SIG-M5 treated with dmso at 0.1 percent for 504 hours (cell line): Measurements from ENCODE around the gene POLR1A.

Experiments
- DNase-seq: peaks from one replicate; lab custom pipeline; 2025; ENCODE audit not compliant: unreplicated experiment; lab: John Stamatoyannopoulos, UW

The POLR1A gene

GRCh38 chr2:86023366-86023712 is 82.3 kb downstream of the POLR1A start:
- no peak for DNase-seq

- DNase-seq, result no peak
Observed at GRCh38 chr2:86022661-86023365, 82.9 kb downstream of the POLR1A start.

- no peak for DNase-seq
Observed at GRCh38 chr2:86021396-86022378, 84.0 kb downstream of the POLR1A start.

GRCh38 chr2:86020984-86021383 is 84.7 kb downstream of the POLR1A start:
- DNase-seq, result no peak

- DNase-seq, result no peak
Observed at GRCh38 chr2:86019121-86019520, 86.6 kb downstream of the POLR1A start.

GRCh38 chr2:86017901-86018896 is 87.5 kb downstream of the POLR1A start:
- DNase-seq, result no peak

GRCh38 chr2:86016581-86016980 is 89.1 kb downstream of the POLR1A start:
- DNase-seq, result no peak

DNA sequence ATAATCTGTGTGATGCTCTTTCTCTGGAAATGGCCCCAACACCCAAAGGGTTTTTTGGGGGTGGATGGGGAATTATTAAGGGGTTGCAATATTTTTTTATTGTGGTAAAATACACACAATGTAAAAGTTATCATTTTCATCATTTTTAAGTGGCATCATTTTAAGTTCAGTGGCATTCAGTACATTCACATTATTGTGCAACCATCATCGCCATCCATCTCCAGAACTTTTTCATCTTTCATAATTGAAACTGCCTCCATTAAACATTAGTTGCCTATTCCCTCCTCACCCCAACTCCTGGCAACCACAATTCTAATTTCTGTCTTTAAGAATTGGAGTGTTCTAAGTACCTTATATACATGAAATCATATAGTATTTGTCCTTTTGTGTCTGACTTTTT is 90.0 kb downstream of the POLR1A start:
- no peak for DNase-seq

DNA sequence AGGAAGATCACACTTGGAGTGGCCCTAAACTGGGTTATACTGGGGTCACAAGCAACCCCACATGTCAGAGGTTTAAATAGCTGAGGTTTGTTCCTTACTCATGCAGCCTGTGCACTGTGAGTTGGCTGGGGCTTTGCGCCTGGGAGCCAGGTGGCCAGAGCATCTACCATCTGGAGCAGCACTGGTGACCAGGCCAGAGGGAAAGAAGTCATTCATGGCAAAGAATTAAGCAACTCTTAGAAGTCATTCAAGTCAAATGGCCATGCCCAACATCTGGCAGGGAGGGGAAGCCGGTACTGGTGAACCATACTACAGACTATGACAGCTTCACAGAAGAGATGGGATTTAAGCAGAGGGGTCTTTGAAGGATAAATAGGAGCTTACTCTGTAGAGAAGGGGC is 90.7 kb downstream of the POLR1A start:
- DNase-seq, result no peak

- DNase-seq, result no peak
Observed at GRCh38 chr2:86014493-86014892, 91.2 kb downstream of the POLR1A start.

GRCh38 chr2:86012007-86012712 is 93.5 kb downstream of the POLR1A start:
- no peak for DNase-seq

- no peak for DNase-seq
Observed at GRCh38 chr2:86011449-86011941, 94.2 kb downstream of the POLR1A start.

- no peak for DNase-seq
Observed at GRCh38 chr2:86010083-86010482, 95.6 kb downstream of the POLR1A start.

DNA sequence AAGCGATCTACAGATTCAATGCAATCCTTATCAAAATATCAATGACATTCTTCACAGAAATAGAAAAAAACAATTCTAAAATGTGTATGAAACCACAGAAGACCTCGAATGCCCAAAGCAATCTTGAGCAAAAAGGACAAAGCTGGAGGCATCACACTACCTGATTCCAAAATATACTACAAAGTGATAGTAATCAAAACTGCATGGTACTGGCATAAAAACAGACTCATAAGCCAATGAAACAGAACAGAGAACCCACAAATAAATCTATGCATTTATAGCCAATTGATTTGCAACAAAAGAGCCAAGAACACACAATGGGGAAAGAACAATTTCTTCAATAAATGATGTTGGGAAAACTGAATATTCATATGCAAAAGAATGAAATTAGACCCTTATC is 99.2 kb downstream of the POLR1A start:
- DNase-seq, result no peak

GRCh38 chr2:86003967-86004366 is 101.7 kb downstream of the POLR1A start:
- DNase-seq, result no peak

- no peak for DNase-seq
Observed at GRCh38 chr2:86003104-86003503, 102.6 kb downstream of the POLR1A start.

DNA sequence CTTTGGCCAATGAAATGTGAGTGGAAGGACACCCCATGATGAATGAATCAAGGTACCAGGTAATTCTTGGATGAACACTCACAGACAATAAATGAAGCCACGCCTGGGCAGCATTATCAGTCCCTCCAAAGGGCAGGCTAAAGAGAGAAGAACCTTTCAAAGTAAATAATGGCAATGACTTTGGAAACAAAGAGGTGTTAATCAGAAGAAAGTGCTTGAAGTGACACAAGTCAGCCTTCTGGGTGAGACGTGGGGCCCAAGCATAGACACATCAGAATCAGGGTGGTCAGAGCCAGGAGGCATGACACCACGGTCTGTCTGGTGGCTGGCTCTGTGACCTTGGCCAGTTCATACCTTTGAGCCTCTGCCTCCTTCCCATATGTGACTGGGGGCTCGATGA is 103.3 kb downstream of the POLR1A start:
- no peak for DNase-seq

GRCh38 chr2:86001326-86001725 is 104.4 kb downstream of the POLR1A start:
- no peak for DNase-seq

GRCh38 chr2:86000938-86001312 is 104.8 kb downstream of the POLR1A start:
- no peak for DNase-seq
